HEK293T (cell line): ENCODE measurements around the gene ANKRD33B.

Experiments used
- ARNT ChIP-seq: fragments of 450-650 bp; IDR thresholded peaks from 2 replicates; pipeline ENCODE4 v1.6.1; 2017; ENCODE audit warnings: mild to moderate bottlenecking
- BHLHE40 ChIP-seq: fragments of 450-650 bp; IDR thresholded peaks from 2 replicates; pipeline ENCODE4 v1.6.1; 2016; ENCODE audit warnings: mild to moderate bottlenecking, moderate library complexity, borderline replicate concordance
- CTBP1 ChIP-seq: fragments of 450-650 bp; IDR thresholded peaks from 2 replicates; pipeline ENCODE4 v1.6.1; 2016; ENCODE audit warnings: borderline replicate concordance
- ELF4 ChIP-seq: fragments of 450-650 bp; IDR thresholded peaks from 2 replicates; pipeline ENCODE4 v1.6.1; 2017; ENCODE audit warnings: antibody characterized with exemption
- FOXM1 ChIP-seq: fragments of 450-650 bp; IDR thresholded peaks from 2 replicates; pipeline ENCODE4 v1.6.1; 2017; ENCODE audit warnings: mild to moderate bottlenecking, borderline replicate concordance
- LEF1 ChIP-seq: fragments of 450-650 bp; IDR thresholded peaks from 2 replicates; pipeline ENCODE4 v1.6.1; 2017; ENCODE audit warnings: mild to moderate bottlenecking, borderline replicate concordance
- PKNOX1 ChIP-seq: fragments of 450-650 bp; IDR thresholded peaks from 2 replicates; pipeline ENCODE4 v1.6.1; 2016
- SP1 ChIP-seq: fragments of 450-650 bp; IDR thresholded peaks from 2 replicates; pipeline ENCODE4 v1.6.1; 2017
- TARDBP ChIP-seq: fragments of 450-650 bp; IDR thresholded peaks from 2 replicates; pipeline ENCODE4 v1.6.1; 2016

- TF ChIP-seq LEF1 (no peak), ARNT (no peak), ELF4 (no peak), CTBP1 (no peak), FOXM1 (no peak), PKNOX1 (no peak), BHLHE40 (no peak), SP1 (no peak), TARDBP (no peak)
These were observed 119.1 kb downstream of the ANKRD33B start for GRCh38 chr5:10682801-10683525.
